GM13977 (cell line): ENCODE data around the gene TEKT5.

Source experiments
- DNase-seq: peaks from one replicate; pipeline ENCODE4 v3.0.0; 2012; ENCODE audit warnings: low spot score
- CTCF ChIP-seq: IDR thresholded peaks from 2 replicates; pipeline ENCODE4 v1.5.1; 2012; ENCODE audit warnings: mild to moderate bottlenecking, control low read depth; ENCODE audit not compliant: insufficient read depth; ENCODE audit errors: extremely low read depth, missing control alignments
- in situ Hi-C: fragments of 300-500 bp; cut with MboI; formaldehyde crosslinking; loops from one replicate; pipeline ENCODE4 v1.12.0; 2022; ENCODE audit warnings: low sequenced_read_pairs, low pct_unique_long_range_greater_than_20kb, mixed read lengths, inconsistent platforms; ENCODE audit not compliant: unreplicated experiment

TEKT5 gene

DNA sequence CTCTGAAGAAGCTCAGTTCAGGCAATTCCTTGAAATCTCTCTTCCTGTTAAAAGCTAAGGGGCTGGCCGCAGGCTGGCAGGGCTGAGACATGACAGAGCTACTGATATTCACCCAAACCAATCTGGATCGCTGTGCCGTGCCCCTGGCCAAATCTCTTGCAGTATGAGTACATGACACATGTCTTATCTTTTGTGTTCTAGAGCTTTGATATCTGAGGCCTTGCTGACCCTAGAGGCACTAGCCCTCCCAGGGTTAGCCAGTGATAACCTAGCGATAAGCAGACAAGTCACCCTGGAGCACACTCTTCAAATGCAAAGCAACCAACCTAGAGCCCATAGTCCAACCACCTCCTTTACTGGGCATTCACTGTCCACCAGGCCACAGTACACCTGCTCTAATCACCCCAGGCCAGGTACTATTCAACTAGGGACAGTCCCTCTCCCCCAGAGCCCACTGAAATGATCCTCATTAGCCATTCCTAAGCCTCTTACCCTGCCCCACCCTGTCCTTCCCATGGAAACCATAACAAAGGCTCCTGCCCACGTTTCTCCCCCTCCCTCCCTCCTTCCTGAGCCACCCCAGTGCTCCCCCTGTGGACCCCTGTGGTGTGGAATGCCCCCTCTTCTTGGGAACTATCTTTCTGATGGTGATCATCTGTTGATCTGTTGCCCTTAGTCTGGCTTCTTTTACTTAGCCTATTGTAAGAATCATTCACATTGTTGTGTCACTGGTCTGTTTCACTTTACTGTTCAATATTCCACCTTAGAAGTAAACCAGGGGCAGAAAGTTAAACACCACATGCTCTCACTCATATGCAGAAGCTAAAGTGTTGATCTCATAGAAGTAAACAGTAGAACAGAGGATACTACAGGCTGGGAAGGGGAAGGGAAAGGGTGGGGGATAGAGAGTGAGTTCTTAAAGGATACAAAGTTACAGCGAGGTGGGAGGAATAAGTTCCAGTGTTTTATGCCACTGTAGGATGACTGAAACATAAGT lies 52.5 kb downstream of the TEKT5 start:
- in situ Hi-C loops, result no loop called here
- no peak for TF ChIP-seq CTCF
- no peak for DNase-seq

DNA sequence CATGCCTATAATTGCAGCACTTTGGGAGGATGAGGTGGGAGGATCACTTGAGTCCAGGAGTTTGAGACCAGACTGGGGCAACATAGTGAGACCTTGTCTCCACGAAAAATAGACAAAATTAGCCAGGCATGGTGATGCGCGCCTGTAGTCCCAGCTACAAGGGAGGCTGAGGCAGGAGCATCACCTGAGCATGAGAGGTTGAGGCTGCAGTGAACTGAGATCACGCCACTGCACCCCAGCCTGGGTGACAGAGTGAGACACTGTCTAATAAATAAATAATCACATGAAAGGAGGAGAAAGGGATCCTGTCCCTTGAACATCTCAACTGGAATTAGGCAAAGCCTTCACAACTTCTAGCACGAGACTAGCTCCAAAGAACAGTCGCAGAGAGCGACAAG lies 53.2 kb downstream of the TEKT5 start:
- TF ChIP-seq CTCF, result no peak
- no peak for DNase-seq
- in situ Hi-C loops, result no loop called here

GRCh38 chr16:10640934-10641333 lies 53.8 kb downstream of the TEKT5 start:
- no peak for TF ChIP-seq CTCF
- no peak for DNase-seq
- in situ Hi-C loops, result no loop called here

- no peak for TF ChIP-seq CTCF
- no peak for DNase-seq
- in situ Hi-C loops, result no loop called here
Measured at GRCh38 chr16:10638101-10638500, 56.6 kb downstream of the TEKT5 start.

DNA sequence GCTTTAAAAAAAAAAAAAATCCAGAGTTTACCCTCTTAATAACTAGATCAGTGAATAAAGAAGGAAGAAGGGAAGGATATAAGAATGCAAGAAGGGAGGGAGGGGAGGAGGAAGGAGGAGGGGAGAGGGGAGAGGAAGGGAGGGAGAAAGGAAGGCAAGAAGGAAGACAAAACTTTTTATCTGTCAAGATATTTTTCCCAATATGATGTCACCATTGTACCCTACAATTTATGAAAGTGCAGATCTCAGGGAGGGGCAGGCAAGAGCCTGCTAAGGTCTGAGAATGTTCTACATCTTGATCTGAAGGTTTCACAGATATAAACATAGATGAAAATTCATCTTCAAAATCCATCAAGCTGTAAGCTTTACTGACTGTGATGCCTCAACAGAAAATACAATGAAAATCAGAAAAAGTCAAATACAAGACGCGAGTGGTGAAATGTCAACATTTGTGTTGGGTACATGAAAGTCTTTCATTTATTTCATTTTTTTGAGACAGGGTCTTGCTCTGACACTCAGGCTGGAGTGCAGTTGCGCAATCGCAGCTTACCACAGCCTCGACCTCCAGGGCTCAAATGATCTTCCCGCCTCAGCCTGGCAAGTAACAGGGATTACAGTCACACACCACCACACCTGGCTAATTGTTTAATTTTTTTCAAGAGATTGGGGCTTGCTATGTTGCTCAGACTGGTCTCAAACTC lies 57.2 kb downstream of the TEKT5 start:
- no peak for DNase-seq

More for the DNA sequence above, 57.2 kb downstream of the TEKT5 start:
- TF ChIP-seq CTCF, result no peak
- in situ Hi-C loops, result no loop called here
